Esophagus muscularis mucosa (tissue), 4 donors: ENCODE results near the gene ADAMTS7.

Experiments
- CTCF ChIP-seq, 3 experiments: fragments of 200-600 bp in 2 of 3; fragments of 450-650 bp in 1 of 3; sonication (generic) in 2 of 3; IDR thresholded peaks; one replicate each; pipeline ENCODE4 v1.5.1; 2017 to 2019; ENCODE audit warnings: antibody characterized with exemption in 3 of 3, mild to moderate bottlenecking in 2 of 3, moderate library complexity in 1 of 3
- EP300 ChIP-seq: sonication (generic); formaldehyde crosslinking; IDR thresholded peaks from one replicate; pipeline ENCODE4 v1.6.1; 2017; ENCODE audit warnings: antibody characterized with exemption
- POLR2A ChIP-seq: fragments of 450-650 bp; IDR thresholded peaks from one replicate; pipeline ENCODE4 v1.6.1; 2017; ENCODE audit warnings: antibody characterized with exemption, moderate library complexity, mild to moderate bottlenecking, low read depth
- POLR2AphosphoS5 ChIP-seq, 2 donors: sonication (generic); formaldehyde crosslinking; IDR thresholded peaks; one replicate each; pipeline ENCODE4 v1.6.1; 2017; ENCODE audit warnings: antibody characterized with exemption in 2 of 2

GRCh38 chr15:78804391-78804792, 6.9 kb downstream of the ADAMTS7 start:
- TF ChIP-seq CTCF (IDR thresholded peaks at IDR 0.05) (no peak), POLR2A (no peak), EP300 (no peak), POLR2AphosphoS5 (IDR thresholded peaks at IDR 0.05) (no peak)
